IMR-90 (cell line): Measurements from ENCODE around the gene RMND1. TPM values are rescaled to one million over a fixed set of nuclear protein-coding genes. Genes with fewer than 3 reads are reported as not detected.

ENCODE experiments used
- ATAC-seq: fragments of 200-7000 bp; cut with Tn5 transposase; 2 replicates; pipeline ENCODE4 v1.9.1; 2020; ENCODE audit warnings: low read depth, mild to moderate bottlenecking, moderate library complexity
- BruUV-seq: library from RNA; stranded (reverse); fragments of 400-500 nt; replicated peaks from 2 replicates; lab custom pipeline; 2021; lab: Mats Ljungman, UMichigan
- CTCF ChIA-PET: fragments of 300-600 bp; formaldehyde crosslinking; extraction: SDS; loops from one replicate; lab custom pipeline; 2021; ENCODE audit warnings: antibody characterized with exemption; lab: Yijun Ruan, JAX
- POLR2A ChIA-PET: fragments of 300-600 bp; sonication (Branson Sonifier 250); formaldehyde crosslinking; loops from one replicate; lab custom pipeline; 2022; ENCODE audit warnings: antibody characterized with exemption; ENCODE audit not compliant: unreplicated experiment; lab: Charles Lee
- DNase-seq: peaks from one replicate; pipeline ENCODE4 v3.0.0; 2013
- H2AFZ ChIP-seq: replicated peaks from 2 replicates; pipeline ENCODE3; 2013; ENCODE audit warnings: low read length, mild to moderate bottlenecking; ENCODE audit not compliant: poor library complexity
- H2AK5ac ChIP-seq: 2 replicates; pipeline ENCODE4 v1.6.1; 2013; ENCODE audit warnings: low read depth, low read length, inconsistent platforms
- H2AK9ac ChIP-seq: replicated peaks from 2 replicates; pipeline ENCODE3; 2013; ENCODE audit warnings: mild to moderate bottlenecking, low read depth, low read length, moderate library complexity; ENCODE audit not compliant: poor library complexity
- H2BK120ac ChIP-seq: 2 replicates; pipeline ENCODE4 v1.6.1; 2013; ENCODE audit warnings: low read depth, low read length, inconsistent platforms
- H2BK15ac ChIP-seq: 3 replicates; pipeline ENCODE4 v1.6.1; 2013; ENCODE audit warnings: low read depth, low read length, inconsistent platforms
- H2BK20ac ChIP-seq: 2 replicates; pipeline ENCODE4 v1.6.1; 2013; ENCODE audit warnings: low read depth, mild to moderate bottlenecking, inconsistent platforms, low read length, moderate library complexity
- H2BK5ac ChIP-seq: 2 replicates; pipeline ENCODE4 v1.6.1; 2013; ENCODE audit warnings: mild to moderate bottlenecking, low read depth, low read length, inconsistent platforms; ENCODE audit not compliant: poor library complexity, severe bottlenecking
- H3K14ac ChIP-seq: replicated peaks from 2 replicates; pipeline ENCODE4 v1.6.1; 2013; ENCODE audit warnings: low read depth, low read length, inconsistent platforms
- H3K18ac ChIP-seq: 2 replicates; pipeline ENCODE4 v1.6.1; 2013; ENCODE audit warnings: low read depth, low read length, control low read depth
- H3K23ac ChIP-seq: 2 replicates; pipeline ENCODE4 v1.6.1; 2013; ENCODE audit warnings: low read depth, low read length, inconsistent platforms
- H3K27ac ChIP-seq: 2 replicates; pipeline ENCODE4 v1.5.1; 2013; ENCODE audit warnings: mild to moderate bottlenecking, control low read depth, low read length; ENCODE audit not compliant: insufficient read depth
- H3K27me3 ChIP-seq: 2 replicates; pipeline ENCODE4 v1.6.1; 2013; ENCODE audit warnings: low read length; ENCODE audit not compliant: control insufficient read depth, insufficient read depth
- H3K36me3 ChIP-seq: 2 replicates; pipeline ENCODE4 v1.6.1; 2013; ENCODE audit warnings: low read length, mixed read lengths; ENCODE audit not compliant: control insufficient read depth, insufficient read depth
- H3K4ac ChIP-seq: 2 replicates; pipeline ENCODE4 v1.6.1; 2013; ENCODE audit warnings: low read depth, low read length, inconsistent platforms
- H3K4me1 ChIP-seq: 2 replicates; pipeline ENCODE4 v1.6.1; 2013; ENCODE audit warnings: low read length, mixed read lengths; ENCODE audit not compliant: control insufficient read depth, insufficient read depth
- H3K4me2 ChIP-seq: 2 replicates; pipeline ENCODE4 v1.6.1; 2013; ENCODE audit warnings: low read depth, mild to moderate bottlenecking, control low read depth, low read length, moderate library complexity
- H3K4me3 ChIP-seq: 2 replicates; pipeline ENCODE4 v1.5.1; 2013; ENCODE audit warnings: low read depth, mild to moderate bottlenecking, control low read depth, low read length, moderate library complexity; ENCODE audit not compliant: insufficient read depth
- H3K56ac ChIP-seq: 2 replicates; pipeline ENCODE4 v1.6.1; 2013; ENCODE audit warnings: low read length, inconsistent platforms; ENCODE audit not compliant: insufficient read depth; ENCODE audit errors: extremely low read depth
- H3K79me1 ChIP-seq, 2 experiments: 2 replicates each; pipeline ENCODE4 v1.6.1; 2013; ENCODE audit warnings: low read length in 2 of 2, inconsistent platforms in 1 of 2, low read depth in 1 of 2
- H3K9ac ChIP-seq: 2 replicates; pipeline ENCODE4 v1.6.1; 2013; ENCODE audit warnings: low read depth, low read length, control low read depth
- H3K9me1 ChIP-seq: 2 replicates; pipeline ENCODE4 v1.6.1; 2013; ENCODE audit warnings: low read length, inconsistent platforms; ENCODE audit not compliant: insufficient read depth
- H3K9me3 ChIP-seq: 2 replicates; pipeline ENCODE4 v1.6.1; 2013; ENCODE audit warnings: low read length; ENCODE audit not compliant: control insufficient read depth, insufficient read depth
- H4K20me1 ChIP-seq: 2 replicates; pipeline ENCODE4 v1.6.1; 2013; ENCODE audit warnings: low read length, inconsistent platforms; ENCODE audit not compliant: insufficient read depth
- H4K5ac ChIP-seq: 2 replicates; pipeline ENCODE4 v1.6.1; 2013; ENCODE audit warnings: mild to moderate bottlenecking, low read depth, low read length, control low read depth
- H4K8ac ChIP-seq, 2 experiments: 2 replicates each; pipeline ENCODE4 v1.6.1; 2013; ENCODE audit warnings: low read depth in 2 of 2, low read length in 2 of 2, control low read depth in 1 of 2, inconsistent platforms in 1 of 2
- H4K91ac ChIP-seq: 2 replicates; pipeline ENCODE4 v1.6.1; 2013; ENCODE audit warnings: low read depth, low read length, inconsistent platforms; ENCODE audit not compliant: insufficient read depth
- BHLHE40 ChIP-seq: fragments of 150-350 bp; IDR thresholded peaks from 2 replicates; pipeline ENCODE4 v1.6.1; 2016; ENCODE audit warnings: mild to moderate bottlenecking, low read depth, low read length
- MAFK ChIP-seq: IDR thresholded peaks from 2 replicates; pipeline ENCODE4 v1.6.1; 2012; ENCODE audit warnings: low read depth, low read length, improper control_type of control experiment
- MXI1 ChIP-seq: IDR thresholded peaks from 2 replicates; pipeline ENCODE4 v1.6.1; 2012; ENCODE audit warnings: low read depth, mild to moderate bottlenecking, low read length, moderate library complexity, borderline replicate concordance
- POLR2A ChIP-seq: IDR thresholded peaks from 2 replicates; pipeline ENCODE4 v1.6.1; 2012; ENCODE audit warnings: mild to moderate bottlenecking, low read depth, low read length
- RAD21 ChIP-seq: IDR thresholded peaks from 2 replicates; pipeline ENCODE4 v1.6.1; 2012; ENCODE audit warnings: low read length, improper control_type of control experiment
- RCOR1 ChIP-seq: IDR thresholded peaks from 2 replicates; pipeline ENCODE4 v1.6.1; 2012; ENCODE audit warnings: mild to moderate bottlenecking, low read length, improper control_type of control experiment; ENCODE audit not compliant: insufficient replicate concordance
- SMC3 ChIP-seq: fragments of 150-350 bp; IDR thresholded peaks from 2 replicates; pipeline ENCODE4 v1.6.1; 2016; ENCODE audit warnings: low read depth, mild to moderate bottlenecking, antibody characterized with exemption, low read length, moderate library complexity
- WGBS, 2 experiments: methylation state at CpG; one replicate each; pipeline versions ENCODE4 v1.1.5 to v1.1.7; 2013; ENCODE audit warnings: missing lambda C conversion rate in 2 of 2; ENCODE audit not compliant: insufficient read length in 1 of 2; ENCODE audit errors: extremely low coverage in 2 of 2; 5-methylcytosine and 5-hydroxymethylcytosine counted together
- dilution Hi-C: fragments of 300-500 bp; cut with HindIII; formaldehyde crosslinking; loops from one replicate; pipeline ENCODE4 v1.14.3; 2018; ENCODE audit warnings: low sequenced_read_pairs; ENCODE audit not compliant: unreplicated experiment
- in situ Hi-C: fragments of 300-500 bp; cut with MboI; formaldehyde crosslinking; loops from 3 replicates; pipeline ENCODE4 v1.14.3; 2019; ENCODE audit warnings: low sequenced_read_pairs, inconsistent platforms, mixed read lengths
- intact Hi-C: fragments of 100-400 bp; cut with micrococcal nuclease; formaldehyde crosslinking; loops from 2 replicates; pipeline ENCODE4 v1.10.0; 2022
- polyA plus RNA-seq, 3 experiments: library from polyadenylated mRNA; depleted of rRNA; stranded (reverse); fragments of >200 nt; gene quantifications; 2 replicates each; pipeline ENCODE4 v1.2.3, GENCODE V29; 2012; ENCODE audit warnings: low replicate concordance in 1 of 3
- total RNA-seq: library from RNA; depleted of rRNA; stranded (reverse); fragments of >200 nt; gene quantifications from 2 replicates; pipeline ENCODE4 v1.2.3, GENCODE V29; 2012
- TF ChIP-seq, protein P1 (sequence below): fragments of 150-350 bp; IDR thresholded peaks from 2 replicates; pipeline ENCODE4 v1.6.1; 2017; ENCODE audit warnings: mild to moderate bottlenecking, antibody characterized with exemption, low read length, low read depth
- TF ChIP-seq, protein P2 (sequence below): fragments of 150-350 bp; IDR thresholded peaks from 2 replicates; pipeline ENCODE4 v1.6.1; 2016; ENCODE audit warnings: low read depth, mild to moderate bottlenecking, low read length, moderate library complexity, borderline replicate concordance
- TF ChIP-seq, protein P3 (sequence below): conservative IDR thresholded peaks from 2 replicates; pipeline ENCODE4 v1.5.1; 2012; ENCODE audit warnings: mild to moderate bottlenecking, low read depth, low read length, improper control_type of control experiment

Gene RMND1
- total and polyA plus RNA-seq, 2 of the 4 experiments (the other 2 are of a cell fraction) = 13.1 to 24.6 TPM

DNA sequence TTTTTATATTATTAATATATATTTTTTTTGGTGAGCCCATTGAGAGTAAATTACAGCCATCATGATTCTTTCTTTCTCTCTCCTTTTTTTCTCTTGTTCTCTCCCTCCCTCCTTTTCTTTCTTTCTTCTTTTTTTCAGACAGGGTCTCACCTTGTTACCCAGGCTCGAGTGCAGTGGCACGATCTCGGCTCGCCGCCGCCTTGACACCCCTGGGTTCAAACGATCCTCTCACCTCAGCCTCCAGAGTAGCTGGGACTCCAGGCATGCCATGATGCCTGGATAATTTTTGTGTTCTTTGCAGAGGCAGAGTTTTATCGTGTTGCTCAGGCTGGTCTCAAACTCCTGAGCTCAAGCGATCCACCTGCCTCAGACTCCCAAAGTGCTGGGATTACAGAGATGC is 43.5 kb upstream of the RMND1 start:
- ChIA-PET CTCF (interaction anchor here (1.1 kb wide), 1 partner anchor 9 kb away, joined by 4 read pairs; no protein-coding TSS in a partner anchor), POLR2A (no interaction called here)
- peak overlapping the region; percentile 94 for H4K91ac ChIP-seq
- in situ Hi-C loops = no loop called here
- ATAC-seq = no peak
- DNase-seq = no peak
- dilution Hi-C loops = no loop called here
- H4K20me1 ChIP-seq = no peaks in the 10 kb centered on the region
- peak overlapping the region; percentile 88 for H2BK20ac ChIP-seq
- 0 out of 2 replicates have a peak overlapping the region, but pooled peaks have one; percentile 37 for H3K14ac ChIP-seq
- no peaks in the 10 kb centered on the region for H3K36me3 ChIP-seq
- peak overlapping the region; percentile 61 for H2AFZ ChIP-seq
- 0 out of 4 replicates have a peak, but pooled peaks cover 0 to 4% of the 10 kb centered on the region in 2 experiments for H3K79me1 ChIP-seq
- H3K27ac ChIP-seq = peak overlapping the region; percentile 15; the same call in 1 of the 2 replicates
- peak overlapping the region; percentile 95 for H2BK120ac ChIP-seq
- H4K8ac ChIP-seq = peak overlapping the region; percentile 24 to 47; a peak in 1 of 4 replicates
- no TSS peak for BruUV-seq
- H3K4me1 ChIP-seq = peaks cover 6% of the 10 kb centered on the region
- H3K9ac ChIP-seq = no peak overlapping the region
- peak overlapping the region; percentile 93; the same call in 2 of the 3 replicates for H2BK15ac ChIP-seq
- no peak overlapping the region for H3K4me2 ChIP-seq
- H2BK5ac ChIP-seq = no peak overlapping the region
- WGBS, 2 experiments = no CpG with 5 or more reads among the region's 9 CpGs
- TF ChIP-seq, protein P1, sequence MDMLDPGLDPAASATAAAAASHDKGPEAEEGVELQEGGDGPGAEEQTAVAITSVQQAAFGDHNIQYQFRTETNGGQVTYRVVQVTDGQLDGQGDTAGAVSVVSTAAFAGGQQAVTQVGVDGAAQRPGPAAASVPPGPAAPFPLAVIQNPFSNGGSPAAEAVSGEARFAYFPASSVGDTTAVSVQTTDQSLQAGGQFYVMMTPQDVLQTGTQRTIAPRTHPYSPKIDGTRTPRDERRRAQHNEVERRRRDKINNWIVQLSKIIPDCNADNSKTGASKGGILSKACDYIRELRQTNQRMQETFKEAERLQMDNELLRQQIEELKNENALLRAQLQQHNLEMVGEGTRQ = no peak
- TF ChIP-seq RCOR1 (no peak), SMC3 (no peak), MAFK (no peak), BHLHE40 (no peak), MXI1 (no peak), RAD21 (no peak), POLR2A (no peak)
- TF ChIP-seq, protein P2, sequence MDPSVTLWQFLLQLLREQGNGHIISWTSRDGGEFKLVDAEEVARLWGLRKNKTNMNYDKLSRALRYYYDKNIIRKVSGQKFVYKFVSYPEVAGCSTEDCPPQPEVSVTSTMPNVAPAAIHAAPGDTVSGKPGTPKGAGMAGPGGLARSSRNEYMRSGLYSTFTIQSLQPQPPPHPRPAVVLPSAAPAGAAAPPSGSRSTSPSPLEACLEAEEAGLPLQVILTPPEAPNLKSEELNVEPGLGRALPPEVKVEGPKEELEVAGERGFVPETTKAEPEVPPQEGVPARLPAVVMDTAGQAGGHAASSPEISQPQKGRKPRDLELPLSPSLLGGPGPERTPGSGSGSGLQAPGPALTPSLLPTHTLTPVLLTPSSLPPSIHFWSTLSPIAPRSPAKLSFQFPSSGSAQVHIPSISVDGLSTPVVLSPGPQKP = no peak
- TF ChIP-seq, protein P3, sequence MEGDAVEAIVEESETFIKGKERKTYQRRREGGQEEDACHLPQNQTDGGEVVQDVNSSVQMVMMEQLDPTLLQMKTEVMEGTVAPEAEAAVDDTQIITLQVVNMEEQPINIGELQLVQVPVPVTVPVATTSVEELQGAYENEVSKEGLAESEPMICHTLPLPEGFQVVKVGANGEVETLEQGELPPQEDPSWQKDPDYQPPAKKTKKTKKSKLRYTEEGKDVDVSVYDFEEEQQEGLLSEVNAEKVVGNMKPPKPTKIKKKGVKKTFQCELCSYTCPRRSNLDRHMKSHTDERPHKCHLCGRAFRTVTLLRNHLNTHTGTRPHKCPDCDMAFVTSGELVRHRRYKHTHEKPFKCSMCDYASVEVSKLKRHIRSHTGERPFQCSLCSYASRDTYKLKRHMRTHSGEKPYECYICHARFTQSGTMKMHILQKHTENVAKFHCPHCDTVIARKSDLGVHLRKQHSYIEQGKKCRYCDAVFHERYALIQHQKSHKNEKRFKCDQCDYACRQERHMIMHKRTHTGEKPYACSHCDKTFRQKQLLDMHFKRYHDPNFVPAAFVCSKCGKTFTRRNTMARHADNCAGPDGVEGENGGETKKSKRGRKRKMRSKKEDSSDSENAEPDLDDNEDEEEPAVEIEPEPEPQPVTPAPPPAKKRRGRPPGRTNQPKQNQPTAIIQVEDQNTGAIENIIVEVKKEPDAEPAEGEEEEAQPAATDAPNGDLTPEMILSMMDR = no peak
- no peaks in the 10 kb centered on the region for H3K27me3 ChIP-seq
- H3K23ac ChIP-seq = peak overlapping the region; percentile 60; the same call in 1 of the 2 replicates
- H3K56ac ChIP-seq = no peak overlapping the region
- H4K5ac ChIP-seq = no peak overlapping the region
- peak overlapping the region; percentile 83 for H3K4ac ChIP-seq
- H2AK9ac ChIP-seq = peak overlapping the region; percentile 57
- H3K9me1 ChIP-seq = no peaks in the 10 kb centered on the region; the same call in 1 of the 2 replicates
- H3K4me3 ChIP-seq = no peak overlapping the region
- intact Hi-C loops = no loop called here
- H3K9me3 ChIP-seq = no peaks in the 10 kb centered on the region
- H3K18ac ChIP-seq = peak overlapping the region; percentile 45
- H2AK5ac ChIP-seq = peak overlapping the region; percentile 56
